Smooth muscle cell (in vitro differentiated cells): ENCODE results near the gene FOXP1. TPM values are rescaled to one million over a fixed set of nuclear protein-coding genes. Genes with fewer than 3 reads are reported as not detected.

Experiments
- DNase-seq: peaks from one replicate; lab custom pipeline; 2025; ENCODE audit not compliant: unreplicated experiment; lab: John Stamatoyannopoulos, UW
- H2AFZ ChIP-seq: fragments of 200-600 bp; sonication (generic); 2 replicates; pipeline ENCODE4 v1.6.0; 2016; ENCODE audit warnings: antibody characterized with exemption, low read depth, mild to moderate bottlenecking
- H3F3A ChIP-seq: fragments of 200-600 bp; sonication (generic); 2 replicates; pipeline ENCODE4 v1.6.0; 2017; ENCODE audit warnings: antibody characterized with exemption, low read depth
- H3K27ac ChIP-seq: fragments of 200-600 bp; sonication (generic); 2 replicates; pipeline ENCODE4 v1.5.1; 2016; ENCODE audit warnings: low read depth, mild to moderate bottlenecking
- H3K27me3 ChIP-seq: fragments of 200-600 bp; sonication (generic); 2 replicates; pipeline ENCODE4 v1.6.1; 2016; ENCODE audit warnings: low read depth, mild to moderate bottlenecking
- H3K36me3 ChIP-seq: fragments of 200-600 bp; sonication (generic); 2 replicates; pipeline ENCODE4 v1.5.1; 2016; ENCODE audit warnings: low read depth
- H3K4me1 ChIP-seq: fragments of 200-600 bp; sonication (generic); 2 replicates; pipeline ENCODE4 v1.5.1; 2016; ENCODE audit warnings: low read depth
- H3K4me2 ChIP-seq: fragments of 200-600 bp; sonication (generic); 2 replicates; pipeline ENCODE4 v1.6.0; 2016; ENCODE audit warnings: mild to moderate bottlenecking
- H3K4me3 ChIP-seq: fragments of 200-600 bp; sonication (generic); 2 replicates; pipeline ENCODE4 v1.5.1; 2016; ENCODE audit warnings: mild to moderate bottlenecking
- H3K79me2 ChIP-seq: fragments of 200-600 bp; sonication (generic); 2 replicates; pipeline ENCODE4 v1.6.0; 2016; ENCODE audit warnings: low read depth, mild to moderate bottlenecking
- H3K9ac ChIP-seq: fragments of 200-600 bp; sonication (generic); 2 replicates; pipeline ENCODE4 v1.6.0; 2016; ENCODE audit warnings: low read depth
- H3K9me3 ChIP-seq: fragments of 200-600 bp; sonication (generic); replicated peaks from 2 replicates; pipeline ENCODE4 v1.5.1; 2016; ENCODE audit warnings: low read depth
- H4K20me1 ChIP-seq: fragments of 200-600 bp; sonication (generic); 2 replicates; pipeline ENCODE4 v1.6.0; 2016; ENCODE audit warnings: low read depth
- WGBS: methylation state at CpG from one replicate; pipeline ENCODE4 v1.1.7; 2016; ENCODE audit warnings: low lambda C conversion rate; 5-methylcytosine and 5-hydroxymethylcytosine counted together
- polyA plus RNA-seq: library from polyadenylated mRNA; unstranded; fragments of >200 nt; fragmentation: Nextera tagmentation; extraction: Ambion mirVana; gene quantifications from 2 replicates; pipeline ENCODE4 v1.2.1, GENCODE V29; 2016
- total RNA-seq: library from RNA; depleted of rRNA; stranded (reverse); fragments of >200 nt; gene quantifications from 2 replicates; pipeline ENCODE4 v1.2.3, GENCODE V29; 2014
- TF ChIP-seq, protein P1 (sequence below): fragments of 200-600 bp; sonication (generic); IDR thresholded peaks from 2 replicates; pipeline ENCODE4 v1.5.1; 2017; ENCODE audit warnings: borderline replicate concordance, mild to moderate bottlenecking, antibody characterized with exemption; ENCODE audit not compliant: insufficient read depth, poor library complexity, severe bottlenecking

FOXP1 gene
- total and polyA plus RNA-seq, 2 experiments from 2014 or later, result 40.9 to 68.0 TPM

DNA sequence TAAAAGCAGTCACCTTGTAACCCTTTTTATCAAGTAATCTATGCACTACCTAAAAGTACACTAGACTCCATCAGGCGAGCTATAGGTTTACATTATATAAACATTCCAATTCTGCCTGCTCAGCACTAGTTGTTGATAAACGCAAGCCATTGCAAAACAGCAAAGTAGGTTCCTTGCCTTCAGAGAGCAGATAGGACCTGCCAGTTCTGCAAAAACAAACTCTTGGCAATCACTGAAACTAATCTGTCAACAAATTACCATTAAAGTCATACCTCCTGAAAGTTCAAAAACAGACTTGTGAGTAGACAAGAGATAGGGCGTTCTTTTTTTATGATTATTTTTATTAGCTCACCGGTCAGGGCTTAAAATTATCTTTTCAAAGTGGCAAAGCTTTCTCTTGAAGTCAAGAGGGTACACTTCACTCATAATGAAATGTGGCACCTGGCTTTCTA lies 392.5 kb downstream of the FOXP1 start:
- TF ChIP-seq, protein P1, sequence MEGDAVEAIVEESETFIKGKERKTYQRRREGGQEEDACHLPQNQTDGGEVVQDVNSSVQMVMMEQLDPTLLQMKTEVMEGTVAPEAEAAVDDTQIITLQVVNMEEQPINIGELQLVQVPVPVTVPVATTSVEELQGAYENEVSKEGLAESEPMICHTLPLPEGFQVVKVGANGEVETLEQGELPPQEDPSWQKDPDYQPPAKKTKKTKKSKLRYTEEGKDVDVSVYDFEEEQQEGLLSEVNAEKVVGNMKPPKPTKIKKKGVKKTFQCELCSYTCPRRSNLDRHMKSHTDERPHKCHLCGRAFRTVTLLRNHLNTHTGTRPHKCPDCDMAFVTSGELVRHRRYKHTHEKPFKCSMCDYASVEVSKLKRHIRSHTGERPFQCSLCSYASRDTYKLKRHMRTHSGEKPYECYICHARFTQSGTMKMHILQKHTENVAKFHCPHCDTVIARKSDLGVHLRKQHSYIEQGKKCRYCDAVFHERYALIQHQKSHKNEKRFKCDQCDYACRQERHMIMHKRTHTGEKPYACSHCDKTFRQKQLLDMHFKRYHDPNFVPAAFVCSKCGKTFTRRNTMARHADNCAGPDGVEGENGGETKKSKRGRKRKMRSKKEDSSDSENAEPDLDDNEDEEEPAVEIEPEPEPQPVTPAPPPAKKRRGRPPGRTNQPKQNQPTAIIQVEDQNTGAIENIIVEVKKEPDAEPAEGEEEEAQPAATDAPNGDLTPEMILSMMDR, result no peak
- H3K4me3 ChIP-seq, result no peak overlapping the region
- H3K79me2 ChIP-seq, result no peaks in the 10 kb centered on the region
- peaks cover 10% of the 10 kb centered on the region for H3K4me1 ChIP-seq
- H2AFZ ChIP-seq, result no peak overlapping the region
- H4K20me1 ChIP-seq, result no peaks in the 10 kb centered on the region
- H3K9ac ChIP-seq, result no peak overlapping the region
- no peaks in the 10 kb centered on the region for H3K36me3 ChIP-seq
- H3K4me2 ChIP-seq, result no peak overlapping the region
- no peaks in the 10 kb centered on the region for H3K27me3 ChIP-seq
- WGBS, result 57% methylated on average over 4 of the region's 4 CpGs
- no peak overlapping the region for H3K27ac ChIP-seq
- DNase-seq, result no peak
- H3F3A ChIP-seq, result no peaks in the 10 kb centered on the region
- no peaks in the 10 kb centered on the region for H3K9me3 ChIP-seq

- no peak overlapping the region for H2AFZ ChIP-seq
- no peak overlapping the region for H3K9ac ChIP-seq
- DNase-seq, result no peak
- no peaks in the 10 kb centered on the region for H4K20me1 ChIP-seq
- H3K9me3 ChIP-seq, result no peaks in the 10 kb centered on the region
- WGBS, result 90% methylated on average over 1 of the region's 1 CpG
- no peaks in the 10 kb centered on the region for H3K79me2 ChIP-seq
- no peaks in the 10 kb centered on the region for H3K4me1 ChIP-seq
- H3K4me2 ChIP-seq, result no peak overlapping the region
- H3K27me3 ChIP-seq, result no peaks in the 10 kb centered on the region
- H3K4me3 ChIP-seq, result no peak overlapping the region
- H3K36me3 ChIP-seq, result no peaks in the 10 kb centered on the region
- TF ChIP-seq, protein P1, result no peak
- no peak overlapping the region for H3K27ac ChIP-seq
- H3F3A ChIP-seq, result no peaks in the 10 kb centered on the region
Observed at GRCh38 chr3:71189480-71189879, 394.0 kb downstream of the FOXP1 start.

- Histone ChIP-seq H3K9ac (no peak overlapping the region), H3F3A (no peaks in the 10 kb centered on the region), H3K27me3 (no peaks in the 10 kb centered on the region), H3K36me3 (no peaks in the 10 kb centered on the region), H2AFZ (no peak overlapping the region), H3K9me3 (no peaks in the 10 kb centered on the region), H3K4me1 (no peaks in the 10 kb centered on the region), H3K4me2 (no peak overlapping the region), H3K27ac (no peak overlapping the region), H3K4me3 (no peak overlapping the region), H4K20me1 (no peaks in the 10 kb centered on the region), H3K79me2 (no peaks in the 10 kb centered on the region)
- TF ChIP-seq, protein P1, result no peak
- 96% methylated on average over 1 of the region's 1 CpG for WGBS
- no peak for DNase-seq
Observed at GRCh38 chr3:71187715-71188114, 395.8 kb downstream of the FOXP1 start.

- Histone ChIP-seq H3K4me2 (no peak overlapping the region), H3K27me3 (no peaks in the 10 kb centered on the region), H3K4me1 (no peaks in the 10 kb centered on the region), H3K4me3 (no peak overlapping the region), H3K9me3 (no peaks in the 10 kb centered on the region), H4K20me1 (no peaks in the 10 kb centered on the region), H3K79me2 (no peaks in the 10 kb centered on the region), H2AFZ (no peak overlapping the region), H3K27ac (peak overlapping the region; percentile 83), H3K9ac (no peak overlapping the region), H3K36me3 (no peaks in the 10 kb centered on the region), H3F3A (no peaks in the 10 kb centered on the region)
- 98% methylated on average over 2 of the region's 2 CpGs for WGBS
- no peak for DNase-seq
- TF ChIP-seq, protein P1, result no peak
Observed at GRCh38 chr3:71186801-71187200, 396.7 kb downstream of the FOXP1 start.
